Esophagus (tissue), 2 donors: ENCODE results near the gene AP1B1. TPM values are rescaled to one million over a fixed set of nuclear protein-coding genes. Genes with fewer than 3 reads are reported as not detected.

Experiments used
- H3K27ac ChIP-seq, 2 donors: one replicate each; pipeline ENCODE4 v1.5.1; 2013; ENCODE audit warnings: low read depth in 2 of 2, mild to moderate bottlenecking in 2 of 2, inconsistent platforms in 1 of 2, low read length in 1 of 2, moderate library complexity in 1 of 2
- H3K27me3 ChIP-seq, 2 donors: one replicate each; pipeline ENCODE4 v1.6.1; 2013; ENCODE audit warnings: low read length in 2 of 2, control low read depth in 1 of 2, mild to moderate bottlenecking in 1 of 2; ENCODE audit not compliant: insufficient read depth in 2 of 2, control insufficient read depth in 1 of 2
- H3K36me3 ChIP-seq, 2 donors: one replicate each; pipeline ENCODE4 v1.6.1; 2013; ENCODE audit warnings: low read length in 1 of 2; ENCODE audit not compliant: control insufficient read depth in 2 of 2, insufficient read depth in 2 of 2
- H3K4me1 ChIP-seq, 2 donors: one replicate each; pipeline ENCODE4 v1.6.1; 2013; ENCODE audit warnings: low read length in 1 of 2; ENCODE audit not compliant: control insufficient read depth in 2 of 2, insufficient read depth in 2 of 2
- H3K4me3 ChIP-seq, 2 donors: one replicate each; pipeline ENCODE4 v1.5.1; 2013; ENCODE audit warnings: low read length in 2 of 2, mild to moderate bottlenecking in 2 of 2, low read depth in 1 of 2, moderate library complexity in 1 of 2
- H3K9me3 ChIP-seq, 2 donors: one replicate each; pipeline ENCODE4 v1.6.1; 2013; ENCODE audit warnings: mild to moderate bottlenecking in 2 of 2, low read depth in 1 of 2, low read length in 1 of 2, moderate library complexity in 1 of 2; ENCODE audit not compliant: control insufficient read depth in 2 of 2, insufficient read depth in 1 of 2
- WGBS, 2 donors: extraction: QIAGEN DNeasy Blood & Tissue Kit; methylation state at CpG; one replicate each; pipeline ENCODE4 v1.1.7; 2013; 5-methylcytosine and 5-hydroxymethylcytosine counted together
- polyA plus RNA-seq, 2 donors: library from polyadenylated mRNA; stranded (reverse); fragments of 200-250 nt; gene quantifications; one replicate each; pipeline ENCODE4 v1.2.3, GENCODE V29; 2013
- donor health status: healthy with polysubstance abuse.
- donor health status: Bipolar disorder and iron deficiency.

Gene AP1B1
- polyA plus RNA-seq, 2 donors, result 32.0 to 44.6 TPM

DNA sequence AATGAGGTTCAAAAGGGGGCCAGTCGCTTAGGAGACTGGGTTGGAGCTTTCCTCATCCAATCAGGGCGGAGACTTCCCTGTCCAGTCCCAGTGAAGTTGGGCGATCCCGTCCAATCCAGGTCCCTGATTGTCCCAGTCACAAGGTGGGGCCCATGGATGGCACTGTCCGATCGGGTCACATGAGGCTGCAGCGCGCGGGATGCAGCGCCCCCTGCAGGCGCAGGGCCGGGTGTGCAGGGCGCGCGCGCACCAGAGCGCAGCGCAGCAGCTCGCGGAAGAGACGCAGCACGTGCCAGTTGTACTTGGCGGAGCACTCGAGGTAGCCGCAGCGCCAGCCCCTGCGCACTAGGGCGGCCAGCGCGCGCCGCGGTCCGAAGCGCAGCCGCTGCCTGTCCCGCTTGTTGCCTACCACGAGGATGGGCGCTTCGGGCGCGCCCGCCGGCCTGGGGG is 75.2 kb downstream of the AP1B1 start:
- 19 to 33% methylated on average over 28 to 44 of the region's 44 CpGs for WGBS, 2 donors
- peaks cover 0 to 20% of the 10 kb centered on the region in 2 donors for H3K27me3 ChIP-seq
- no peak overlapping the region for H3K27ac ChIP-seq
- H3K4me1 ChIP-seq, result peaks cover 22 to 49% of the 10 kb centered on the region in 2 donors
- H3K4me3 ChIP-seq, result no peak overlapping the region
- H3K36me3 ChIP-seq, result no peaks in the 10 kb centered on the region
- no peaks in the 10 kb centered on the region for H3K9me3 ChIP-seq

- Histone ChIP-seq H3K4me3 (no peak overlapping the region), H3K9me3 (no peaks in the 10 kb centered on the region), H3K27ac (no peak overlapping the region), H3K27me3 (peaks cover 0 to 20% of the 10 kb centered on the region in 2 donors), H3K4me1 (peaks cover 26 to 53% of the 10 kb centered on the region in 2 donors), H3K36me3 (no peaks in the 10 kb centered on the region)
- WGBS, 2 donors, result 88% methylated on average over 25 of the region's 25 CpGs
Measured at GRCh38 chr22:29312218-29313125, 75.9 kb downstream of the AP1B1 start.

DNA sequence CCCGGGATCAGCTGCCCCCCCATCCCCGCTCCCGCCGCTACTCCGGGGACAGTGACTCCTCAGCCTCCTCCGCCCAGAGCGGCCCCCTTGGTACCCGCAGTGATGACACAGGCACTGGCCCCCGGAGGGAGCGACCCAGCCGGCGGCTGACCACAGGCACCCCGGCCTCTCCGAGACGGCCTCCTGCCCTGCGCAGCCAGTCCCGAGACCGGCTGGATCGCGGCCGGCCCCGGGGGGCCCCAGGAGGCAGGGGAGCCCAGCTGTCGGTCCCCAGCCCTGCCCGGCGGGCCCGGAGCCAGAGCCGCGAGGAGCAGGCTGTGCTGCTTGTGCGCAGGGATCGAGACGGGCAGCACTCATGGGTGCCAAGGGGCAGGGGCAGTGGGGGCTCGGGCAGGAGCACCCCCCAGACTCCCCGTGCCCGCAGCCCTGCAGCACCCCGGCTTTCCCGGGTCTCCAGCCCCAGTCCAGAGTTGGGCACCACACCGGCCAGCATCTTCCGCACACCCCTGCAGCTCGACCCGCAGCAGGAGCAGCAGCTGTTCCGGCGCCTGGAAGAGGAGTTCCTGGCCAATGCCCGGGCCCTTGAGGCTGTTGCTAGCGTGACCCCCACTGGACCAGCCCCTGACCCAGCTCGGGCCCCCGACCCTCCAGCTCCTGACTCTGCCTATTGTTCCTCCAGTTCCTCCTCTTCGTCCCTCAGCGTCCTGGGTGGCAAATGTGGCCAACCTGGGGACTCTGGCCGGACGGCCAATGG is 76.7 kb downstream of the AP1B1 start:
- Histone ChIP-seq H3K27me3 (peaks cover 0 to 20% of the 10 kb centered on the region in 2 donors), H3K4me1 (peaks cover 26 to 53% of the 10 kb centered on the region in 2 donors), H3K27ac (peak overlapping the region; percentile 52 to 59), H3K36me3 (no peaks in the 10 kb centered on the region), H3K9me3 (no peaks in the 10 kb centered on the region), H3K4me3 (no peak overlapping the region)
- WGBS, 2 donors, result 40 to 56% methylated on average over 44 to 50 of the region's 50 CpGs

DNA sequence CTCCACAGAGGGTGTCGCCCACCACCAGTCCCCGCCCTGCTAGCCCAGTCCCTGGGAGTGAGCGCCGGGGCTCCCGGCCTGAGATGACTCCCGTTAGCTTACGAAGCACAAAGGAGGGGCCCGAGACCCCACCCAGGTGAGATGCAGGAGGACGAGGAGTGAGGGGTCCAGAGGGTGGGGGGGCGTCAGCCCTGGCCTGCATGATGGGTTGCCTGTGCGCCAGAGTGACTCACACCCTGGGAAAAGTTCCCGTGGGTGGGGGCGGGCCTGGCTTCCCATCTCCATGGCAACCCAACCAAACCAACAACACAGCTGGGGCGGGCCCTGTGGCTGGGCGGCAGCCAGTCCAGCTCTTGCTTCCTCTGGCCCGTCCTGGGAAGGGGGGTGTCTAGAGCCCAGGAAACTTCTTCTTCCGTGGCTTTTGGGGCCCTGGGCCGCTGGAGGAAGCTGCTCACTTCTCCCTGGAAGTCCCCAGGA is 77.5 kb downstream of the AP1B1 start:
- Histone ChIP-seq H3K4me3 (no peak overlapping the region), H3K36me3 (no peaks in the 10 kb centered on the region), H3K9me3 (no peaks in the 10 kb centered on the region), H3K4me1 (peaks cover 26 to 53% of the 10 kb centered on the region in 2 donors), H3K27ac (peak overlapping the region; percentile 69 to 81), H3K27me3 (peaks cover 0 to 20% of the 10 kb centered on the region in 2 donors)
- WGBS, 2 donors, result 6 to 10% methylated on average over 18 of the region's 18 CpGs

GRCh38 chr22:29310065-29310862 is 78.1 kb downstream of the AP1B1 start:
- Histone ChIP-seq H3K27ac (peak overlapping the region; percentile 69 to 81), H3K9me3 (no peaks in the 10 kb centered on the region), H3K4me1 (peaks cover 26 to 52% of the 10 kb centered on the region in 2 donors), H3K36me3 (no peaks in the 10 kb centered on the region), H3K27me3 (peaks cover 0 to 16% of the 10 kb centered on the region in 2 donors), H3K4me3 (no peak overlapping the region)
- WGBS, 2 donors, result 42 to 53% methylated on average over 26 to 28 of the region's 28 CpGs

DNA sequence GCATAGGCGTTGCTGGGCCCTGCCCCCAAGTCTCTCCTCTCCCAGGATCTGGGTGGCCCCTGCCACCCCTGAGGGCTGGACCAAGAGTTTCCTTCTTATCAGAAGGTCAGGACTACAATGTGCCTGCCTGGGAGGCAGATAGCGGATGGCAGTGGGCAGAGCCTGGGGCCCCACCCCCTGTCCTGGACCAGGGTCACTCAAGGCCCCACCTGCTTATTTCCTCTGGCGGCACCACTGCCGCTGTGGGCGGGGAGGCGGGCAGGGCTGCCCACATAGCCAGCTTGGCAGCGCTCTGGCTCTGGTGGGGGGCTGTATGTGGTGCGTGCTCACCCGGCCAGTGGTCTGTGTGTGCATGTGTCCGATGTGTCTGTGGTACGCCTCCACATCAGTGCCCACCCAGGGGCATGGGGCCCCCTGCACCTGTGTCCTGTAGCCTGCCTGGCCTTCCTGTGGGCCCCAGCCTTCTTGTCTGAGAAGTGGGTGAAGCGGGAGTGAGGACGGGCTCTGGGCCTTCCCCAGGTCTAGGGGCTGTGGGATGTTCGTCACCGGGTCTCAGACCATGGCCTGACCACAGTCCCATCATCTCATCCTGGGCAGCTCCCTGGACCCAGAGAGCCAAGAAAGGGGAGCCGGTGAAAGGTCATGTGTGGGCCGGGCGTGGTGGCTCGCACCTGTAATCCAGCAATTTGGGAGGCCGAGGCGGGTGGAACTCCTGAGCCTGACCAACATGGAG is 78.9 kb downstream of the AP1B1 start:
- no peak overlapping the region for H3K4me3 ChIP-seq
- no peaks in the 10 kb centered on the region for H3K36me3 ChIP-seq
- 65 to 70% methylated on average over 21 of the region's 21 CpGs for WGBS, 2 donors
- H3K27ac ChIP-seq, result peak overlapping the region; percentile 2 to 75
- H3K27me3 ChIP-seq, result peaks cover 0 to 9% of the 10 kb centered on the region in 2 donors
- peaks cover 24 to 47% of the 10 kb centered on the region in 2 donors for H3K4me1 ChIP-seq
- H3K9me3 ChIP-seq, result no peaks in the 10 kb centered on the region

DNA sequence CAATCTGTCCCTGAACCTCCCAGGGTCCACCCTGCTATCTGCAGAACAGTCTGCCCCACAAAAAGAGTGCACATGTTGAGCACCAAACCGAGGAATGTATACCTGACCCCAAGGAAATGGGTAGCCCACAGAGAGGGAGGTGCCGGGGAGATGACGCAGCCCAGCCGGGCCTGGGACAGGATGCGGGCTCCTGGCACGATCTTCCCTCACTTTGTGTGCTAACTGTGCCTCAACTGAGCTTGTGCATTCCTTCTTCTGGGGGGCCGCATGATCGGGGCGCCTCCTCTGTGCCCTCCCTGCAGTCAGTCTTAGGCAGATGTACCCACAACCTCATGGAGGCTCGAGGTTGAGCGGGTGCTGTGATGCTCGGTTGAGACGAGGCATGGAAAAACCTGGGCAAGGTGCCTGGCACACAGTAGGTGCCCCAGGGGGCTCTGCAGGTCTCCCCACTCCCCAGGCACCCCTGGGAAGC is 79.5 kb downstream of the AP1B1 start:
- WGBS, 2 donors, result 25 to 36% methylated on average over 13 of the region's 13 CpGs
- peak overlapping the region in 1 of 2 donors; percentile 78 for H3K4me3 ChIP-seq
- peaks cover 0 to 4% of the 10 kb centered on the region in 2 donors for H3K27me3 ChIP-seq

GRCh38 chr22:29308148-29308790 is 80.1 kb downstream of the AP1B1 start:
- Histone ChIP-seq H3K4me3 (peak overlapping the region; percentile 74 to 78), H3K36me3 (no peaks in the 10 kb centered on the region), H3K27me3 (no peaks in the 10 kb centered on the region), H3K4me1 (peaks cover 20 to 34% of the 10 kb centered on the region in 2 donors), H3K27ac (peak overlapping the region; percentile 75 to 86), H3K9me3 (no peaks in the 10 kb centered on the region)
- whole genome bisulfite sequencing, 2 donors, result 44 to 55% methylated on average over 48 to 50 of the region's 50 CpGs

More for the DNA sequence above, 79.5 kb downstream of the AP1B1 start:
- H3K9me3 ChIP-seq, result no peaks in the 10 kb centered on the region
- peaks cover 23 to 40% of the 10 kb centered on the region in 2 donors for H3K4me1 ChIP-seq
- H3K27ac ChIP-seq, result peak overlapping the region; percentile 75 to 86
- no peaks in the 10 kb centered on the region for H3K36me3 ChIP-seq
